Gastrocnemius medialis (tissue), 4 donors: ENCODE results near the gene FAM78A.

Experiments used
- CTCF ChIP-seq, 5 experiments: fragments of 450-650 bp in 3 of 5; fragments of 200-600 bp in 2 of 5; sonication (generic) in 2 of 5; IDR thresholded peaks in 4 of 5; conservative IDR thresholded peaks in 1 of 5; 1 replicate in 4 of 5; 2 replicates in 1 of 5; pipeline ENCODE4 v1.5.1; 2016 to 2019; ENCODE audit warnings: antibody characterized with exemption in 5 of 5, mild to moderate bottlenecking in 3 of 5, moderate library complexity in 3 of 5
- POLR2A ChIP-seq, 2 donors: fragments of 450-650 bp; IDR thresholded peaks; one replicate each; pipeline ENCODE4 v1.6.1; 2017; ENCODE audit warnings: antibody characterized with exemption in 2 of 2, mild to moderate bottlenecking in 2 of 2, moderate library complexity in 2 of 2

GRCh38 chr9:131309530-131310276, 33.4 kb upstream of the FAM78A start:
- TF ChIP-seq CTCF (IDR thresholded peaks at IDR 0.05 in 4 of 5, conservative IDR thresholded peaks at IDR 0.05 in 1 of 5): no peak
- no peak for TF ChIP-seq POLR2A (IDR thresholded peaks at IDR 0.05)
